ENCODE measurements around the gene ARID3A.
"Not testable (repeated sequence)": the region's sequence is repeated elsewhere in the genome, so short reads cannot be mapped to it uniquely, and the experiment has no call there.

The ARID3A gene

DNA sequence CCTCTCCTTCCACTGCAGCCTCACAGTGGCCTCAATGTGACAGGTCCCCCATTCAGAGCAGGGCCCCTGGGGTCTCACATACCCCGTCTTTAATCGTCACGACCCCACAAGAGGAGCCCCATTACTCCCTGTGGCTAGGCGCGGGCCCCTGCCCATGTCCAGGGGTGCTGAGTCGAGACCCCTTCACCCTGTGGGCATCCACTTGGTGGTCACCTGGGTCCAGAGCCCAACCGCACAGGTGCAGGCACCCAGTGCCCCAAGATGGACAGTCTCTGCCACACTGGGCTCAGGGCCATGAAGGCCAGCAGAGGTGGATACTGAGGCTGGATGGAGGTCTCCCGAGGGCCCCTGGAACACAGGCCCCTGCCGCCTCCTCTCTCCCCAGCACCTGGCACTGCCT is 92.1 kb downstream of the ARID3A start:
- no peak for DNase-seq (ENCODE audit: low read depth in 2 of 2)

DNA sequence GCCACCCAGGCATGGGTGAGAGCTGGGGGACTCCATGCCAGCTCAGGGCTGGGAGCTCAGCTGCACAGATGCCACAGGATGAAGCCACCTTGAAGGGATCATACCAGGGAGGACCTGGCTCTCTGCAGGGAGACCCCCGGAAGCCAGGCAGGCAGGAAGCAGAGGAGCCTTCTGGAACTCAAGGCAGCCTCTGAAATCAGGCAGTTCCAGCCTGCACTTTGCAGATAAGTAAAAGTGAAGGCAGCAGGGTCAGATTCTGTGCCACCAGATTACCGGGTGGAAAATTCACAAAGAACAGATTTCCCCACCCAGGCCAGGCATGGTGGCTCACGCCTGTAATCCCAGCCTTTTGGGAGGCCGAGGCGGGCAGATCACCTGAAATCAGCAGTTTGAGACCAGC is 92.6 kb downstream of the ARID3A start:
- no peak for DNase-seq (ENCODE audit: low read depth in 2 of 2)

DNA sequence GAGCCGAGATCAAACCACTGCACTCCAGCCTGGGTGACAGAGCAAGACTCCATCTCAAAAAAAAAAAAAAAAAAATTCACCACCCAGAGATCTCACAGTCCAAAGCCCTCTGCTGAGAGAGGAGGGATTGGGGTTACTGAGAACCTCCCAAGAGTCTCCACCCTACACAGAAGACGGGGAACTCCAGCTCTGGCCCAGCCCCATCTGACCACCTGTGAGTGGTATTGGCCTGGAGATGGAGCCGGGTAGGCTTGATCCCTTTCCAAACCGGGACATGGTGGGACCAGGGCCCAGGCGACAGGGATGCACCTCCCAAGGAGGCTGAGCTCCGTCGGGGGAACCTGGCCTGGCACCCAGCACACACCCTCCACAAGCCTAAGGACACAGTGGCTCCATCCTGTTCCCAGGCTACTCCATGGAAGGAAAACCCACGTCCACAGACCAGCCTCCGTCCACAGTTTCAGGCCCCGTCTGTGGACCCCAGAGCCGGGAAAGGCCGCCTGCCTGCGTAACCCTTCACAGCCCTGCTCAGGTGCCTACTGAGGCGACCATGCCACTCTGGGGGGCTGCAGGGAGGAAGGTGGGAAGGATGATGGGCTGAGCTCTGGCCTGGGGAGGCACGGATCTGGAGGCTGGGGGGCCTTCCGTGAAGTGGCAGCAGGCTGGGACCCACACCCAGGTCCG is 93.2 kb downstream of the ARID3A start:
- no peak for DNase-seq (ENCODE audit: low read depth in 2 of 2)

DNA sequence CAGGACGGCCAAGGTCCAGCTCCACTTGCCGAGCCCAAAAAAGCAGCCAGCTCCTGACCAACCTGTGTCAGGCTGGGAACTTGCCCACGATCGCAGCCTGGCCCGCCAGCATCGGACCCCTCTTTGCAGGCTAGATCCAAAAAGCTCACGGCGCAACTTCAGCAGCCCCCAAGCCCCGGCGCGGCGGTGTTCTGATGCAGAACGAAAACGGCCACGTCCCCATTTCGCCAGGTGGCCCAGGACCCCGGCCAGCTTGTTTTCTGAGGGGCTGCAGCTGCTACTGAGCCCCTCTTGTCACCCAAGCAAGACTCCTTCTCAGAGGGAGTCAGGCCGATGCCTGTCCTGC is 93.8 kb downstream of the ARID3A start:
- no peak for DNase-seq (ENCODE audit: low read depth in 2 of 2)

DNA sequence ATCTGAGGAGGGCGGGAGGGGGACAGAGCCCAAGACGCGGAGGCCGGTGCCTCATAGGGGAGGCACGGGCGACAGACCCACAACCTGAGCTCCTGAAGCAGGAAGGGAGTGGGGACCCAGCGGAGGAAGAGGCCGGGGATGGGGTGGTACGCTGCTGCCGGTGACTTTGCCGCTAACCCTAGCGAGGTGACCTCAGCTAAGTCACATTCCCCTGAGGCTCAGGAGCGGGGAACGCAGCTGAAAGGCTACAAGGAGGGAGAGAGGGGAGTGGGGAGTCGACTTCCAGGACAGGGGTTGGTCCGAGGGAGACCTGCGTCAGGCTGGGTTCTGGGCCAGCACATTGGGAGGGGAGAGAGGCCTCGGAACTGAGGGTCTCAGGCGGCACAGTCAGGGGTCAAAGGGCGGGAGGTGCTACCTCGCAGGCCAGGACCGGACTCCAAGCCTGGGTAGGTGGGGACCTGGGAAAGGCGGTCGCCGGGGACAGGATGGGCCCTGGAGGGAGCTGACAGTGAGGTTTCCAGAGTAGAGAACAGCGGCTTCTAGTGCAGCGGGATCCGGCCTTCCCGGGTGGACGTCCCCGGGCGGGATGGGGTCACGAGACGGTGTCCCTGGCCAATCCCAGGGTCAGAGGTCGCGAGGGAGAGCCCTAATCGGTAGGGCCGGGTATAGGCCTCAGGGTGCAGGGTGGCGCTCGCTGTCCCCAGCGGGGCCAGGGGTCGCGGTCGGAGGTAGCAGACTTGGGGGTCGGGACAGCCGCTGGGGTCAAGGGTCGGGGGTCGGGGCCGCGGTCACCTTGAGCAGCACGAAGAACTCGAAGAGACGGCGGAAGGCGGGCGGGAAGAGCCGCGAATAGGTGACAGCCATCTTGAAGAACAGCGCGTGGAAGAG is 94.4 kb downstream of the ARID3A start:
- no peak for DNase-seq (ENCODE audit: low read depth in 2 of 2)

DNA sequence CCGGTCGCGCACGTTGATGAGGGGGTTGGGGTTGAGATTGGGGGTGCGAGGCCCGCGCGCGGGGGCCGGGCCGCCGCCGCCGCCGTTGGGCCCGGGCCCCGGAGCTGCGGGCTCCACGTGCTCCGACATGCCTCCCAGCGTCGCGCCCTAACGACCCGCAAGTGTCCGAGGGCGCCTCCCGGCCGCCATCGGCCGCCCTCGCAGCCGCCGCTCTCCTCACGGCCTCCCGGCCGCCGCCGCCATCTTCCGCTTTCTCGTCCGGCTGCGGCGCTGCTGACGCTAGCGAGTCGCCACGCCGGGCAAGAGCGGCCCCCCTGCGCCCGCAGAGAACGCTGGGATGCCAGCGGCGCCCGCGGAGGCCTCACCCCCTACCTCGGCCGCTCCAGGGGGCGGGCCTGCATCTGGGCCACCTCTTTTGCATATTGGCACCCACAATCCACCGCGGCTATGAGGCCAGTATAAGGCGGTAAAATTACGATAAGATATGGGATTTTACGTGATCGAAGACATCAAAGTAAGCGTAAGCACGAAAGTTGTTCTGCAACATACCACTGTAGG is 95.1 kb downstream of the ARID3A start, which contains the start of gene TMEM259:
TMEM259 (minus strand) TSS at position 256 of the 558 bp plus-strand sequence; CDS start at position 129, 127 bp downstream.
- peak; percentile 95 to 96 for DNase-seq (ENCODE audit: low read depth in 2 of 2)

DNA sequence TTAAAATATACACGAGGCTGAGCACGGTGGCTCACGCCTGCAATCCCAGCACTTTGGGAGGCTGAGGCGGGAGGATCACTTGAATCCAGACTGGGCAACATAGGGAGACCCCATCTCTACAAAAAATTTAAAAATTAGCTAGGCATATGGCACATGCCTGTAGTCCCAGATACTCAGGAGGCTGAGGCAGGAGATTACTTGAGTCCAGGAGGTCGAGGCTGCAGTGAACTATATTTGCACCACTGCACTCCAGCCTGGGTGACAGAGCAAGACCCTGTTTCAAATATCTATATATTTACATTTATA is 98.0 kb downstream of the ARID3A start:
- DNase-seq (ENCODE audit: low read depth in 2 of 2): not testable (repeated sequence)

DNA sequence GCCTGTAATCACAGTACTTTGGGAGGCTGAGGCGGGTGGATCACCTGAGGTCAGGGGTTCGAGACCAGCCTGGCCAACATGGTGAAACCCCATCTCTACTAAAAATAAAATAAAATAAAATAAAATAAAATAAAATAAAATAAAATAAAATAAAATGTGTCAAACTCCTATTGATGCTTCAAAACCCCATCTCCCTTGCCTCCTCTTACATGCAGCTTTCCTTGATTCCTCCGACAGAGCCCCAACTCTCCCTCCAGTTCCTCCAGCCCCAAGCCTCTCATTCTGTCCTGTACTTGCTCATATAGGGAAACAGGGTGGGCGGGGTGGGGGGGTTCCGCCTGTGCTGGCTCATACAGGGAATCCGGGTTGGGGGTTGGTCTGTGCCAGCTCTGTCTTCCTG is 99.2 kb downstream of the ARID3A start:
- DNase-seq (ENCODE audit: low read depth in 2 of 2): not testable (repeated sequence)
